ENCODE data around the gene STUB1.

The STUB1 gene

GRCh38 chr16:692356-693108 is 12.3 kb downstream of the STUB1 start:
- H3K79me2 ChIP-seq (ENCODE audit: low read length), result peaks cover 14% of the 10 kb centered on the region
- no peak for TF ChIP-seq CTCF (IDR thresholded peaks at IDR 0.05; ENCODE audit: low read length)
- no peak for TF ChIP-seq EZH2 (optimal IDR thresholded peaks at IDR 0.05; ENCODE audit: low read depth, low read length)
- TF ChIP-seq EZH2phosphoT487 (IDR thresholded peaks at IDR 0.05; ENCODE audit: low read length), result no peak
- no peak overlapping the region for H3K4me3 ChIP-seq (ENCODE audit: low read length)
- peaks cover 5% of the 10 kb centered on the region for H3K4me1 ChIP-seq (ENCODE audit: low read length)
- no peak overlapping the region for H3K4me2 ChIP-seq (ENCODE audit: low read depth, low read length)
- H3K9me3 ChIP-seq (replicated peaks; ENCODE audit: insufficient read depth, low read length), result no peaks in the 10 kb centered on the region
- peaks cover 54% of the 10 kb centered on the region for H3K27me3 ChIP-seq (replicated peaks; ENCODE audit: insufficient read depth, low read length)
- no peaks in the 10 kb centered on the region for H3K9me2 ChIP-seq (replicated peaks; ENCODE audit: insufficient read depth, low read length)
- H2AFZ ChIP-seq (ENCODE audit: low read length), result no peak overlapping the region
- no peak overlapping the region for H3K27ac ChIP-seq (ENCODE audit: low read length)
- no peaks in the 10 kb centered on the region for H4K20me1 ChIP-seq (ENCODE audit: insufficient read depth, low read length)
- H3K9ac ChIP-seq (ENCODE audit: low read length), result no peak overlapping the region
- no peaks in the 10 kb centered on the region for H3K36me3 ChIP-seq (replicated peaks; ENCODE audit: insufficient read depth, low read length)
- H3F3A ChIP-seq (ENCODE audit: insufficient read depth, low read length), result no peaks in the 10 kb centered on the region
- DNase-seq, result no peak

GRCh38 chr16:693364-693763 is 13.2 kb downstream of the STUB1 start:
- Histone ChIP-seq H3K27ac (ENCODE audit: low read length) (no peak overlapping the region), H3K4me1 (ENCODE audit: low read length) (peaks cover 5% of the 10 kb centered on the region), H3K9ac (ENCODE audit: low read length) (no peak overlapping the region), H3K4me3 (ENCODE audit: low read length) (no peak overlapping the region), H3K9me3 (replicated peaks; ENCODE audit: insufficient read depth, low read length) (no peaks in the 10 kb centered on the region), H2AFZ (ENCODE audit: low read length) (no peak overlapping the region), H3K9me2 (replicated peaks; ENCODE audit: insufficient read depth, low read length) (no peaks in the 10 kb centered on the region), H3K27me3 (replicated peaks; ENCODE audit: insufficient read depth, low read length) (peaks cover 62% of the 10 kb centered on the region), H3F3A (ENCODE audit: insufficient read depth, low read length) (no peaks in the 10 kb centered on the region), H3K36me3 (replicated peaks; ENCODE audit: insufficient read depth, low read length) (no peaks in the 10 kb centered on the region), H4K20me1 (ENCODE audit: insufficient read depth, low read length) (no peaks in the 10 kb centered on the region), H3K4me2 (ENCODE audit: low read depth, low read length) (no peak overlapping the region), H3K79me2 (ENCODE audit: low read length) (peaks cover 14% of the 10 kb centered on the region)
- TF ChIP-seq EZH2phosphoT487 (IDR thresholded peaks at IDR 0.05; ENCODE audit: low read length) (no peak), EZH2 (optimal IDR thresholded peaks at IDR 0.05; ENCODE audit: low read depth, low read length) (no peak), CTCF (IDR thresholded peaks at IDR 0.05; ENCODE audit: low read length) (no peak)
- no peak for DNase-seq

- Histone ChIP-seq H3K27me3 (replicated peaks; ENCODE audit: insufficient read depth, low read length) (peaks cover 63% of the 10 kb centered on the region), H3K9me2 (replicated peaks; ENCODE audit: insufficient read depth, low read length) (no peaks in the 10 kb centered on the region), H3F3A (ENCODE audit: insufficient read depth, low read length) (no peaks in the 10 kb centered on the region), H3K27ac (ENCODE audit: low read length) (no peak overlapping the region), H2AFZ (ENCODE audit: low read length) (no peak overlapping the region), H4K20me1 (ENCODE audit: insufficient read depth, low read length) (no peaks in the 10 kb centered on the region), H3K4me2 (ENCODE audit: low read depth, low read length) (no peak overlapping the region), H3K36me3 (replicated peaks; ENCODE audit: insufficient read depth, low read length) (no peaks in the 10 kb centered on the region), H3K9me3 (replicated peaks; ENCODE audit: insufficient read depth, low read length) (no peaks in the 10 kb centered on the region), H3K79me2 (ENCODE audit: low read length) (peaks cover 11% of the 10 kb centered on the region), H3K4me1 (ENCODE audit: low read length) (peaks cover 5% of the 10 kb centered on the region), H3K4me3 (ENCODE audit: low read length) (no peak overlapping the region), H3K9ac (ENCODE audit: low read length) (no peak overlapping the region)
- TF ChIP-seq EZH2 (optimal IDR thresholded peaks at IDR 0.05; ENCODE audit: low read depth, low read length) (no peak), CTCF (IDR thresholded peaks at IDR 0.05; ENCODE audit: low read length) (no peak), EZH2phosphoT487 (IDR thresholded peaks at IDR 0.05; ENCODE audit: low read length) (no peak)
- no peak for DNase-seq
Observed at GRCh38 chr16:693766-694165, 13.6 kb downstream of the STUB1 start.

Data from MM.1S (cell line).